CD14-positive monocyte (primary cell): ENCODE results near the gene PAK2. TPM values are rescaled to one million over a fixed set of nuclear protein-coding genes. Genes with fewer than 3 reads are reported as not detected.

Experiments used
- DNase-seq, 3 donors: peaks; one replicate each; pipeline ENCODE4 v3.0.0-alpha.2; 2011 to 2022
- H2AFZ ChIP-seq: 2 replicates; pipeline ENCODE4 v1.6.0; 2012; ENCODE audit warnings: mild to moderate bottlenecking, low read depth, low read length, inconsistent platforms; ENCODE audit not compliant: insufficient read depth, poor library complexity, severe bottlenecking
- H3K27ac ChIP-seq, 2 donors: 1 replicate in 1 of 2; 2 replicates in 1 of 2; pipeline ENCODE4 v1.5.1; 2012 to 2013; ENCODE audit warnings: low read length in 2 of 2, control low read depth in 1 of 2, inconsistent platforms in 1 of 2, low read depth in 1 of 2, mild to moderate bottlenecking in 1 of 2
- H3K27me3 ChIP-seq, 2 donors: one replicate each; pipeline versions ENCODE4 v1.6.0 to v1.6.1; 2011 to 2013; ENCODE audit warnings: low read length in 2 of 2; ENCODE audit not compliant: control insufficient read depth in 2 of 2, insufficient read depth in 2 of 2
- H3K36me3 ChIP-seq, 2 donors: replicated peaks in 1 of 2; 1 replicate in 1 of 2; 2 replicates in 1 of 2; pipeline versions ENCODE4 v1.5.1 to v1.6.1; 2012 to 2013; ENCODE audit warnings: low read length in 2 of 2, control low read depth in 1 of 2, inconsistent platforms in 1 of 2, mild to moderate bottlenecking in 1 of 2; ENCODE audit not compliant: insufficient read depth in 2 of 2, control insufficient read depth in 1 of 2
- H3K4me1 ChIP-seq, 2 donors: 1 replicate in 1 of 2; 2 replicates in 1 of 2; pipeline versions ENCODE4 v1.5.1 to v1.6.1; 2012 to 2013; ENCODE audit warnings: low read length in 2 of 2, control low read depth in 1 of 2, inconsistent platforms in 1 of 2, mild to moderate bottlenecking in 1 of 2, moderate library complexity in 1 of 2; ENCODE audit not compliant: insufficient read depth in 2 of 2, control insufficient read depth in 1 of 2
- H3K4me2 ChIP-seq: replicated peaks from 2 replicates; pipeline ENCODE3; 2012; ENCODE audit warnings: low read length, moderate library complexity, mild to moderate bottlenecking; ENCODE audit not compliant: poor library complexity, severe bottlenecking; ENCODE audit errors: extremely low read depth
- H3K4me3 ChIP-seq, 3 experiments: fragments of 200-600 bp in 1 of 3; sonication (generic) in 1 of 3; replicated peaks in 1 of 3; 1 replicate in 2 of 3; 2 replicates in 1 of 3; pipeline ENCODE4 v1.5.1; 2011 to 2013; ENCODE audit warnings: low read length in 3 of 3, mild to moderate bottlenecking in 3 of 3, control low read depth in 2 of 3, low read depth in 2 of 3, inconsistent platforms in 1 of 3, moderate library complexity in 1 of 3
- H3K79me2 ChIP-seq: 2 replicates; pipeline ENCODE4 v1.6.0; 2012; ENCODE audit warnings: mild to moderate bottlenecking, control low read depth, inconsistent platforms, low read length, moderate library complexity; ENCODE audit not compliant: insufficient read depth
- H3K9ac ChIP-seq: 2 replicates; pipeline ENCODE4 v1.6.0; 2017; ENCODE audit warnings: low read length, mild to moderate bottlenecking; ENCODE audit not compliant: insufficient read depth, poor library complexity, severe bottlenecking
- H3K9me3 ChIP-seq, 2 donors: replicated peaks in 1 of 2; 1 replicate in 1 of 2; 2 replicates in 1 of 2; pipeline versions ENCODE4 v1.5.1 to v1.6.1; 2012 to 2013; ENCODE audit warnings: low read length in 2 of 2, control low read depth in 1 of 2; ENCODE audit not compliant: control insufficient read depth in 1 of 2, insufficient read depth in 1 of 2
- H4K20me1 ChIP-seq: 2 replicates; pipeline ENCODE4 v1.6.0; 2012; ENCODE audit warnings: mild to moderate bottlenecking, low read length, control low read depth, moderate library complexity; ENCODE audit not compliant: insufficient read depth
- H3K27ac Mint-ChIP-seq, 7 donors: one replicate each; pipeline ENCODE4 v1.8.0; 2020; ENCODE audit warnings: mild to moderate bottlenecking in 7 of 7, mixed read lengths in 7 of 7, moderate library complexity in 6 of 7, inconsistent platforms in 2 of 7
- H3K27me3 Mint-ChIP-seq, 3 donors: one replicate each; pipeline ENCODE4 v1.8.0; 2021 to 2022; ENCODE audit warnings: low read depth in 3 of 3, mild to moderate bottlenecking in 3 of 3, mixed read lengths in 3 of 3, moderate library complexity in 3 of 3, inconsistent platforms in 1 of 3
- H3K36me3 Mint-ChIP-seq, 2 donors: one replicate each; pipeline ENCODE4 v1.8.0; 2020; ENCODE audit warnings: mixed read lengths in 2 of 2, inconsistent platforms in 1 of 2, mild to moderate bottlenecking in 1 of 2
- H3K4me1 Mint-ChIP-seq: one replicate; pipeline ENCODE4 v1.8.0; 2020; ENCODE audit warnings: mild to moderate bottlenecking, mixed read lengths
- H3K4me3 Mint-ChIP-seq, 2 donors: one replicate each; pipeline ENCODE4 v1.8.0; 2020; ENCODE audit warnings: mild to moderate bottlenecking in 2 of 2, mixed read lengths in 2 of 2, moderate library complexity in 1 of 2
- H3K9me3 Mint-ChIP-seq, 7 donors: one replicate each; pipeline ENCODE4 v1.8.0; 2020 to 2022; ENCODE audit warnings: mixed read lengths in 7 of 7, mild to moderate bottlenecking in 6 of 7, moderate library complexity in 6 of 7, inconsistent platforms in 2 of 7
- WGBS: methylation state at CpG from one replicate; pipeline ENCODE4 v1.1.5; 2013; ENCODE audit warnings: missing lambda C conversion rate; ENCODE audit not compliant: insufficient coverage; 5-methylcytosine and 5-hydroxymethylcytosine counted together
- intact Hi-C, 2 donors: fragments of 100-400 bp; cut with micrococcal nuclease; formaldehyde crosslinking; loops; one replicate each; pipeline versions ENCODE4 v1.15.0 to v1.15.1; 2023
- polyA plus RNA-seq, 3 donors: library from polyadenylated mRNA; depleted of rRNA in 1 of 3; unstranded in 2 of 3; stranded (reverse) in 1 of 3; fragments of 300-500 nt in 2 of 3; fragments of >200 nt in 1 of 3; fragmentation: Illumina TruSeq in 2 of 3; gene quantifications; 1 replicate in 2 of 3; 2 replicates in 1 of 3; pipeline ENCODE4 v1.2.3, GENCODE V29; 2012 to 2021
- TF ChIP-seq, protein P1 (sequence below): fragments of 200-600 bp; IDR thresholded peaks from one replicate; pipeline ENCODE4 v1.8.0; 2022; ENCODE audit warnings: antibody characterized with exemption, mild to moderate bottlenecking

Gene PAK2
- polyA plus RNA-seq, 3 donors: 32.4 to 44.2 (median 33.2) TPM

DNA sequence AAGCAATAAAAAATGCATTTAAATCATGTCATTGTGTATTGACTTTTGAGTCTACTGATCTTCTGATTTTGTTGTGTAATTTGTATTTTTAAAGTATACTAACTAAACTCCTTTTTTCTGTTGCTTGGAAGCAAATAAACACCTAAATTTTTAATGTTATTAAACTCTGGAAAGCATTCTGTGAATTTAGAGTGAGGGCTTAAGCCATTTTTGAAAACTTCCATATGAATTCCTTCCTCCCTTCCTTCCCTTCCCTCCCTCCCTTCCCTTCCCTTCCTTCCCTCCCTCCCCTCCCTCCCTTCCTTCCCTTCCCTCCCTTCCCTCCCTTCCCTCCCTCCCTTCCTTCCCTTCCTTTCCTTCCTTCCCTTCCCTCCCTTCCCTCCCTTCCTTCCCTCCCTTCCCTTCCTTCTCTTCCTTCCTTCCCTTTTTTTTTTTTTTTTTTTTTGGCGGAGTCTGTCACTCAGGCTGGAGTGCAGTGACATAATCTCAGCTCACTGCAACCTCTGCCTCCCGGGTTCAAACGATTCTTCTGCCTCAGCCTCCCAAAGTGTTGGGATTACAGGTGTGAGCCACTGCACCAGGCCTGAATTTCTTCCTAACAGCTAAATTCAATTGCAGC is 71.4 kb downstream of the PAK2 start:
- Histone ChIP-seq H3K27me3 (no peaks in the 10 kb centered on the region), H3K79me2 (no peaks in the 10 kb centered on the region), H3K4me1 (no peaks in the 10 kb centered on the region), H3K9me3 (peaks cover 0 to 5% of the 10 kb centered on the region in 2 donors), H3K36me3 (peaks cover 85 to 98% of the 10 kb centered on the region in 2 donors), H4K20me1 (peaks cover 52% of the 10 kb centered on the region), H3K4me3 (no peak overlapping the region), H2AFZ (no peak overlapping the region), H3K4me2 (no peak overlapping the region), H3K9ac (no peak overlapping the region), H3K27ac (no peak overlapping the region)
- TF ChIP-seq, protein P1, sequence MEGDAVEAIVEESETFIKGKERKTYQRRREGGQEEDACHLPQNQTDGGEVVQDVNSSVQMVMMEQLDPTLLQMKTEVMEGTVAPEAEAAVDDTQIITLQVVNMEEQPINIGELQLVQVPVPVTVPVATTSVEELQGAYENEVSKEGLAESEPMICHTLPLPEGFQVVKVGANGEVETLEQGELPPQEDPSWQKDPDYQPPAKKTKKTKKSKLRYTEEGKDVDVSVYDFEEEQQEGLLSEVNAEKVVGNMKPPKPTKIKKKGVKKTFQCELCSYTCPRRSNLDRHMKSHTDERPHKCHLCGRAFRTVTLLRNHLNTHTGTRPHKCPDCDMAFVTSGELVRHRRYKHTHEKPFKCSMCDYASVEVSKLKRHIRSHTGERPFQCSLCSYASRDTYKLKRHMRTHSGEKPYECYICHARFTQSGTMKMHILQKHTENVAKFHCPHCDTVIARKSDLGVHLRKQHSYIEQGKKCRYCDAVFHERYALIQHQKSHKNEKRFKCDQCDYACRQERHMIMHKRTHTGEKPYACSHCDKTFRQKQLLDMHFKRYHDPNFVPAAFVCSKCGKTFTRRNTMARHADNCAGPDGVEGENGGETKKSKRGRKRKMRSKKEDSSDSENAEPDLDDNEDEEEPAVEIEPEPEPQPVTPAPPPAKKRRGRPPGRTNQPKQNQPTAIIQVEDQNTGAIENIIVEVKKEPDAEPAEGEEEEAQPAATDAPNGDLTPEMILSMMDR: no peak
- H3K9me3 Mint-ChIP-seq: peaks cover 0 to 4% (median 0%) of the 10 kb centered on the region in 7 donors
- H3K4me1 Mint-ChIP-seq: no peaks in the 10 kb centered on the region
- intact Hi-C loops: no loop called here
- peaks cover 61 to 88% of the 10 kb centered on the region in 2 donors for H3K36me3 Mint-ChIP-seq
- no peak overlapping the region for H3K4me3 Mint-ChIP-seq
- peaks cover 0 to 2% (median 0%) of the 10 kb centered on the region in 3 donors for H3K27me3 Mint-ChIP-seq
- H3K27ac Mint-ChIP-seq: peak overlapping the region in 2 of 7 donors; percentile 6 to 30
- WGBS: no CpG with 5 or more reads among the region's 3 CpGs
- no peak for DNase-seq

DNA sequence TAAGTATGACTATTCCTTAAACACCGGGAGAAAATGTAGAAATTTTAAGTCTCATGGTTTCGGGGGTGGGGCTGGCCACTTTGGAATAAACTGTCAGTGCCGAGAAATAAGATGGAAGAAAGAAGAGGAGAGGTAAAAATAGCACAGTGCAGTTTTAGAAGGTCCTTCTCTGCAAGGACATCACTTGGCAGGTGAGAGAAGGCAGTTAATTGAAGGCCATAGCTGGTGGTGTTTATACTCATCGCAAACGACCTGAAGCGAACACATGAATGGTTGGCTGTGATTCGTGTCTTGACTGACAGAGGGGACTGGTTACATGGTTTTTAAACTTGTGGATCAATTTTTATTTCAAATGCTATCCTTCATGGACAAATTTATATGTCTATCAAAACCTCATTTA is 73.2 kb downstream of the PAK2 start:
- Mint-ChIP-seq H3K27me3 (no peaks in the 10 kb centered on the region), H3K36me3 (peaks cover 55 to 84% of the 10 kb centered on the region in 2 donors), H3K4me1 (no peaks in the 10 kb centered on the region), H3K4me3 (no peak overlapping the region), H3K27ac (no peak overlapping the region), H3K9me3 (peaks cover 0 to 4% (median 0%) of the 10 kb centered on the region in 7 donors)
- TF ChIP-seq, protein P1: no peak
- no peaks in the 10 kb centered on the region for H3K79me2 ChIP-seq
- H3K4me2 ChIP-seq: no peak overlapping the region
- no peaks in the 10 kb centered on the region for H3K4me1 ChIP-seq
- no peak for DNase-seq
- intact Hi-C loops: no loop called here
- no peak overlapping the region for H3K27ac ChIP-seq
- H3K9me3 ChIP-seq: peaks cover 0 to 5% of the 10 kb centered on the region in 2 donors
- 100% methylated on average over 3 of the region's 7 CpGs for WGBS
- peaks cover 45% of the 10 kb centered on the region for H4K20me1 ChIP-seq
- H3K4me3 ChIP-seq: no peak overlapping the region
- H3K36me3 ChIP-seq: peaks cover 82 to 93% of the 10 kb centered on the region in 2 donors
- H2AFZ ChIP-seq: no peak overlapping the region
- H3K9ac ChIP-seq: no peak overlapping the region
- H3K27me3 ChIP-seq: no peaks in the 10 kb centered on the region
